ENCODE measurements around the gene KCNQ4. TPM values are rescaled to one million over a fixed set of nuclear protein-coding genes. Genes with fewer than 3 reads are reported as not detected.

Gene KCNQ4
- total and polyA plus RNA-seq, 2 of the 4 experiments (the other 2 are of a cell fraction) = 0.07 TPM; not detected in 1

DNA sequence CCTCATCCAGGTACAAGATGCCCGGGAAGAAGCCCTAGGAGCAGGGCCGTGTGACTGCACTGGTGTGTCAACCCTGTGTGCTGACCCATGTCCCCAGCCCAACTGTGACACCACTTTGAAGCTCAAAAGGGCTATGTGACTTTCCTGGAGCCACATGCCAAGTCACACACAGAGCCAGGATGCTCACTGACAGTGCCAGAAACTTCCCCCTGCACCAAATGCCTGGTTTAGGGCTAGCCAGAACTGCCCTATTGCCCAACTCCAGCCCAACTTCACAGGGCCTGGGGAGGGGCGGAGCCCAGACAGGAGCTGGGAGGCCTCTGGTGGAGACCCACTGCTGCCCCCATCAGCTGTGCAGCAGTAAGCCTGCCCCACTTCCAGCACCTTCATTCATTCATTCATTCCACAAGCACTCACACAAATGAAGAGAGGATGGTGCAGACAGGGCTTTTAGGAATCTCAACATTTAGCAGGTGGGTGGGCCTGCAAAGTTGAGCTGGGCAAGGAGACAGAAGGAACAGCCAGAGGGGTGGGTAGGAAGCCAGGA is 36.7 kb downstream of the KCNQ4 start:
- Histone ChIP-seq H2BK20ac (ENCODE audit: low read depth, low read length) (no peak overlapping the region), H2AK5ac (ENCODE audit: low read depth, low read length) (no peak overlapping the region), H4K8ac (ENCODE audit: low read depth in 2 of 2, low read length in 2 of 2) (no peak overlapping the region), H3K27ac (ENCODE audit: insufficient read depth, low read length) (no peak overlapping the region), H2AFZ (replicated peaks; ENCODE audit: low read length, poor library complexity) (no peak overlapping the region), H3K56ac (ENCODE audit: extremely low read depth, insufficient read depth, low read length) (no peak overlapping the region), H4K91ac (ENCODE audit: insufficient read depth, low read depth, low read length) (no peak overlapping the region), H3K79me1 (ENCODE audit: low read depth in 1 of 2, low read length in 2 of 2) (no peaks in the 10 kb centered on the region), H3K36me3 (ENCODE audit: control insufficient read depth, insufficient read depth, low read length) (no peaks in the 10 kb centered on the region), H3K4me2 (ENCODE audit: low read depth, low read length) (no peak overlapping the region), H3K4ac (ENCODE audit: low read depth, low read length) (no peak overlapping the region), H4K20me1 (ENCODE audit: insufficient read depth, low read length) (no peaks in the 10 kb centered on the region), H3K23ac (ENCODE audit: low read depth, low read length) (no peak overlapping the region), H3K14ac (replicated peaks; ENCODE audit: low read depth, low read length) (no peak overlapping the region), H2BK120ac (ENCODE audit: low read depth, low read length) (no peak overlapping the region), H3K4me3 (ENCODE audit: insufficient read depth, low read depth, low read length) (no peak overlapping the region), H2AK9ac (replicated peaks; ENCODE audit: low read depth, low read length, poor library complexity) (no peak overlapping the region), H3K9ac (ENCODE audit: low read depth, low read length) (no peak overlapping the region), H3K9me1 (ENCODE audit: insufficient read depth, low read length) (peaks cover 7% of the 10 kb centered on the region), H3K18ac (ENCODE audit: low read depth, low read length) (no peak overlapping the region), H4K5ac (ENCODE audit: low read depth, low read length) (no peak overlapping the region), H2BK15ac (ENCODE audit: low read depth, low read length) (no peak overlapping the region), H3K27me3 (ENCODE audit: control insufficient read depth, insufficient read depth, low read length) (peaks cover 41% of the 10 kb centered on the region), H3K9me3 (ENCODE audit: control insufficient read depth, insufficient read depth, low read length) (no peaks in the 10 kb centered on the region), H3K4me1 (ENCODE audit: control insufficient read depth, insufficient read depth, low read length) (peaks cover 12% of the 10 kb centered on the region), H2BK5ac (ENCODE audit: low read depth, low read length, poor library complexity, severe bottlenecking) (no peak overlapping the region)
- ATAC-seq (ENCODE audit: low read depth) (no peak), DNase-seq (no peak)
- WGBS, 2 experiments (ENCODE audit: extremely low coverage in 2 of 2, insufficient read length in 1 of 2) = 100% methylated on average over 2 of the region's 3 CpGs; no CpG with 5 or more reads in 1 of the 2 experiments
- ChIA-PET POLR2A (ENCODE audit: unreplicated experiment) (interaction anchor here (0.6 kb wide), 1 partner anchor 660 kb away, joined by 5 read pairs; no protein-coding TSS in a partner anchor), CTCF (no interaction called here)
- no peak for TF ChIP-seq POLR2A (IDR thresholded peaks at IDR 0.05; ENCODE audit: low read depth, low read length)
- no peak for TF ChIP-seq RCOR1 (IDR thresholded peaks at IDR 0.05; ENCODE audit: insufficient replicate concordance, low read length)
- no peak for TF ChIP-seq ELK1 (IDR thresholded peaks at IDR 0.05; ENCODE audit: borderline replicate concordance, low read depth, low read length)
- TF ChIP-seq FOS (IDR thresholded peaks at IDR 0.05; ENCODE audit: low read depth, low read length) = no peak
- TF ChIP-seq, protein P1, sequence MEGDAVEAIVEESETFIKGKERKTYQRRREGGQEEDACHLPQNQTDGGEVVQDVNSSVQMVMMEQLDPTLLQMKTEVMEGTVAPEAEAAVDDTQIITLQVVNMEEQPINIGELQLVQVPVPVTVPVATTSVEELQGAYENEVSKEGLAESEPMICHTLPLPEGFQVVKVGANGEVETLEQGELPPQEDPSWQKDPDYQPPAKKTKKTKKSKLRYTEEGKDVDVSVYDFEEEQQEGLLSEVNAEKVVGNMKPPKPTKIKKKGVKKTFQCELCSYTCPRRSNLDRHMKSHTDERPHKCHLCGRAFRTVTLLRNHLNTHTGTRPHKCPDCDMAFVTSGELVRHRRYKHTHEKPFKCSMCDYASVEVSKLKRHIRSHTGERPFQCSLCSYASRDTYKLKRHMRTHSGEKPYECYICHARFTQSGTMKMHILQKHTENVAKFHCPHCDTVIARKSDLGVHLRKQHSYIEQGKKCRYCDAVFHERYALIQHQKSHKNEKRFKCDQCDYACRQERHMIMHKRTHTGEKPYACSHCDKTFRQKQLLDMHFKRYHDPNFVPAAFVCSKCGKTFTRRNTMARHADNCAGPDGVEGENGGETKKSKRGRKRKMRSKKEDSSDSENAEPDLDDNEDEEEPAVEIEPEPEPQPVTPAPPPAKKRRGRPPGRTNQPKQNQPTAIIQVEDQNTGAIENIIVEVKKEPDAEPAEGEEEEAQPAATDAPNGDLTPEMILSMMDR (conservative IDR thresholded peaks at IDR 0.05; ENCODE audit: low read depth, low read length) = no peak
- TF ChIP-seq MXI1 (IDR thresholded peaks at IDR 0.05; ENCODE audit: borderline replicate concordance, low read depth, low read length) = no peak
- no peak for TF ChIP-seq MAFK (IDR thresholded peaks at IDR 0.05; ENCODE audit: low read depth, low read length)
- TF ChIP-seq BHLHE40 (IDR thresholded peaks at IDR 0.05; ENCODE audit: low read depth, low read length) = no peak
- TF ChIP-seq SMC3 (IDR thresholded peaks at IDR 0.05; ENCODE audit: low read depth, low read length) = no peak
- TF ChIP-seq USF2 (IDR thresholded peaks at IDR 0.05; ENCODE audit: low read depth, low read length) = no peak
- TF ChIP-seq RFX5 (IDR thresholded peaks at IDR 0.05; ENCODE audit: low read depth, low read length) = no peak
- TF ChIP-seq RAD21 (IDR thresholded peaks at IDR 0.05; ENCODE audit: low read length) = no peak
- TF ChIP-seq CEBPB (IDR thresholded peaks at IDR 0.05; ENCODE audit: low read depth, low read length) = no peak
- no peak for TF ChIP-seq NFE2L2 (IDR thresholded peaks at IDR 0.05; ENCODE audit: low read depth, low read length)
- TF ChIP-seq CHD1 (IDR thresholded peaks at IDR 0.05; ENCODE audit: low read depth, low read length) = no peak
- intact Hi-C loops (cut with micrococcal nuclease) = no loop called here
- dilution Hi-C loops (cut with HindIII; ENCODE audit: low sequenced_read_pairs, unreplicated experiment) = no loop called here
- in situ Hi-C loops (cut with MboI; ENCODE audit: low sequenced_read_pairs) = no loop called here
- no TSS peak for BruUV-seq (replicated peaks)

Data from IMR-90 (cell line).